GM21447 (cell line): ENCODE data around the gene CCDC85C.

Source experiments
- ATAC-seq: cut with Tn5 transposase; IDR thresholded peaks from one replicate; pipeline ENCODE4 v1.9.1; 2021; ENCODE audit not compliant: unreplicated experiment

CCDC85C gene

GRCh38 chr14:99574099-99574880, 29.7 kb downstream of the CCDC85C start:
- ATAC-seq, result no peak

GRCh38 chr14:99573436-99574098, 30.4 kb downstream of the CCDC85C start:
- no peak for ATAC-seq

GRCh38 chr14:99573000-99573330, 31.0 kb downstream of the CCDC85C start:
- no peak for ATAC-seq

- no peak for ATAC-seq
Observed at GRCh38 chr14:99572173-99572999, 31.6 kb downstream of the CCDC85C start.

DNA sequence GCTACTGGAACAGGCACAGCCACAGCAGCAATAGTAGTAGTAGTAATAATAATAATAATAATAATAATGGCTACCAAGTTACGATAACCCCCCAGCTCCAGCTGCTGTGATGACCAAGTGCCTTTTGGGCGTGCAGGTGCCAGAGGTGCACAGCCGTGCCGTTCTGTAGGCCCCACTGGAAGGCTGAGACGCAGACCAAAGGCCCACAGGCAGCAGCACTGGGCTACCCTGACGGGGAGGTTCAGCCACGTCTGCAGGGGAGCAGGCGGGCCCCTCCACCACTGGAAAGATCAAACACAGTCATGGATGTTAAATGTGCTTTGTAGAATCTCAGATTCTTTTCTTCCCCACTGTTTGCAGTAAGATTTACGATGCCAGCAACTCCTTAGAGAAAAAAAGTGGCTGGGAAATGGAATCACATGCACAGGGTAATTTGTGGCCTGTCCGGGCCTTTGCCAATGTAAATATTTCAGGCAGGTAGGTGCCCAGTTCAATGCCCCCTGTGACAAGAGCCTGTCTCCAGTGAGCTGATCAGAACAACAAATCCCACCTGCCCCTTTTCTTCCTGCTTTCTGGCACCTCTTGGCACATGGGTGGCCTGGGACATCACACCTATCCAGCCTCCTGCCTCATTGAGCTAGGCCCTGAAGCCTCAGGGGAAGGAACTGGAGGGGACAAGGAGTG, 32.6 kb downstream of the CCDC85C start:
- ATAC-seq, result no peak

GRCh38 chr14:99570544-99571302, 33.3 kb downstream of the CCDC85C start:
- ATAC-seq, result no peak

GRCh38 chr14:99569725-99570543, 34.1 kb downstream of the CCDC85C start:
- ATAC-seq, result no peak

GRCh38 chr14:99568567-99569560, 35.1 kb downstream of the CCDC85C start:
- no peak for ATAC-seq

GRCh38 chr14:99566390-99567354, 37.3 kb downstream of the CCDC85C start:
- ATAC-seq, result no peak

- no peak for ATAC-seq
Observed at GRCh38 chr14:99566009-99566389, 38.0 kb downstream of the CCDC85C start.

- no peak for ATAC-seq
Observed at GRCh38 chr14:99565383-99565782, 38.6 kb downstream of the CCDC85C start.

- ATAC-seq, result no peak
Observed at GRCh38 chr14:99564926-99565259, 39.1 kb downstream of the CCDC85C start.

GRCh38 chr14:99564256-99564925, 39.6 kb downstream of the CCDC85C start:
- no peak for ATAC-seq

- no peak for ATAC-seq
Observed at GRCh38 chr14:99563749-99564129, 40.3 kb downstream of the CCDC85C start.

- no peak for ATAC-seq
Observed at GRCh38 chr14:99562856-99563748, 40.9 kb downstream of the CCDC85C start.

- no peak for ATAC-seq
Observed at GRCh38 chr14:99561864-99562263, 42.1 kb downstream of the CCDC85C start.
